ENCODE results near the gene STK16. TPM values are rescaled to one million over a fixed set of nuclear protein-coding genes. Genes with fewer than 3 reads are reported as not detected.

Gene STK16
- total RNA-seq, 1 experiment from 2014 or later = 21.6 TPM

DNA sequence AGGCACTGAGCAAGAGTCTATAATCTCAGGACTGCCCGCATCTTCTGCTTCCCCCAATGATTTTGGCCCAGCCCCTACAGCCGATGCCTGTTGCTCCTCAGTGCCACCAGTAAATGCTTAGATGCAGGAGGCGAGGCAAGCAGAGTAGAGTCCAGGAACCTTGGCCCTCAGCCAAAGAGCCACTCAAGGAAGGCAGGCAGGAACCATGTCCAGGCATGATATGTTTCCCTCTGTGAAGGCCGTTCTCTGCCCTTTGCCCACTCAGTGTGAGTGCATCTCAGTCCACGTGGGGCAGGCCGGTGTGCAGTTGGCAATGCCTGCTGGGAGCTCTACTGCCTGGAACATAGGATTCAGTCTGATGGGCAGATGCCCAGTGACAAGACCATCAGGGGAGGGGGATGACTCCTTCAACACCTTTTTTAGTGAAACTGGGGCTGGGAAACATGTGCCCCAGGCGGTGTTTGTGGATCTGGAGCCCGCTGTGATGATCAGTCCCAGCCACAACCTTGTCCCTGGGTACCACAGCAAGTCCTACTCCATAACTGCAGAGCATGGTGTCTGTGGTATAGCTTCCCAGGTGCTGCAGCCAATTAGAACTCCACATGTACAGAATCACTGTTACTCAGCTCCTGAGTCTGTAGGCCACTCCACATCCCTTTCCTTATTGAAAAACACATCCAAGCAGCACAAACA lies 24.2 kb downstream of the STK16 start:
- Histone ChIP-seq H2AK5ac (ENCODE audit: insufficient read length, low read length) (no peak overlapping the region), H4K91ac (ENCODE audit: insufficient read length, low read depth, low read length) (no peak overlapping the region), H2BK12ac (ENCODE audit: insufficient read length, low read depth, low read length) (no peak overlapping the region), H3K27ac (ENCODE audit: insufficient read length, low read depth, low read length) (no peak overlapping the region), H2BK120ac (ENCODE audit: low read depth, low read length, poor library complexity, severe bottlenecking) (no peak overlapping the region), H3K9ac (ENCODE audit: extremely low read depth, insufficient read length, low read length) (no peak overlapping the region), H4K8ac (replicated peaks; ENCODE audit: insufficient read length, low read depth, low read length) (no peak overlapping the region), H4K5ac (ENCODE audit: insufficient read length, low read depth, low read length) (no peak overlapping the region), H3K4me1 (ENCODE audit: insufficient read depth, low read length) (peaks cover 3% of the 10 kb centered on the region; the same call in 1 of the 2 replicates), H3K18ac (ENCODE audit: insufficient read length, low read depth, low read length) (no peak overlapping the region), H3T11ph (ENCODE audit: low read length) (no peak overlapping the region), H3K4me2 (ENCODE audit: insufficient read depth, insufficient read length, low read length) (no peak overlapping the region), H3K23me2 (ENCODE audit: insufficient read length, low read depth, low read length, poor library complexity, severe bottlenecking) (no peaks in the 10 kb centered on the region), H3K27me3 (ENCODE audit: insufficient read depth, low read length) (no peaks in the 10 kb centered on the region), H2BK5ac (ENCODE audit: insufficient read length, low read length) (no peak overlapping the region), H3K9me3 (ENCODE audit: control insufficient read depth, low read depth, low read length) (no peaks in the 10 kb centered on the region), H2AFZ (ENCODE audit: low read length) (no peak overlapping the region), H3K4ac (ENCODE audit: low read depth, low read length) (no peak overlapping the region), H3K79me1 (ENCODE audit: insufficient read depth, low read depth, low read length, poor library complexity, severe bottlenecking) (no peaks in the 10 kb centered on the region), H3K14ac (ENCODE audit: insufficient read depth, low read length) (no peak overlapping the region), H3K56ac (ENCODE audit: insufficient read length, low read depth, low read length) (no peak overlapping the region), H3K23ac (ENCODE audit: insufficient read length, low read depth, low read length) (no peak overlapping the region), H4K20me1 (ENCODE audit: control insufficient read depth, insufficient read depth, insufficient read length) (no peaks in the 10 kb centered on the region), H3K79me2 (ENCODE audit: insufficient read depth, low read length) (no peaks in the 10 kb centered on the region), H2BK15ac (ENCODE audit: low read depth, low read length) (no peak overlapping the region), H2BK20ac (ENCODE audit: low read depth, low read length, poor library complexity, severe bottlenecking) (no peak overlapping the region)
- Mint-ChIP-seq H3K9me3 (no peaks in the 10 kb centered on the region), H3K27ac (peak overlapping the region in 1 of 3 experiments; percentile 20; a peak in 1 of 7 replicates), H3K27me3 (ENCODE audit: low read depth) (peaks cover 43% of the 10 kb centered on the region), H3K4me1 (peaks cover 8 to 12% of the 10 kb centered on the region in 2 experiments), H3K4me3 (no peak overlapping the region), H3K36me3 (ENCODE audit: insufficient read depth in 1 of 3, low read depth in 3 of 3) (no peaks in the 10 kb centered on the region)
- WGBS (ENCODE audit: extremely low coverage, insufficient read length, low lambda C conversion rate) = no CpG with 5 or more reads among the region's 8 CpGs
- DNase-seq = no peak
- TF ChIP-seq, protein P1, sequence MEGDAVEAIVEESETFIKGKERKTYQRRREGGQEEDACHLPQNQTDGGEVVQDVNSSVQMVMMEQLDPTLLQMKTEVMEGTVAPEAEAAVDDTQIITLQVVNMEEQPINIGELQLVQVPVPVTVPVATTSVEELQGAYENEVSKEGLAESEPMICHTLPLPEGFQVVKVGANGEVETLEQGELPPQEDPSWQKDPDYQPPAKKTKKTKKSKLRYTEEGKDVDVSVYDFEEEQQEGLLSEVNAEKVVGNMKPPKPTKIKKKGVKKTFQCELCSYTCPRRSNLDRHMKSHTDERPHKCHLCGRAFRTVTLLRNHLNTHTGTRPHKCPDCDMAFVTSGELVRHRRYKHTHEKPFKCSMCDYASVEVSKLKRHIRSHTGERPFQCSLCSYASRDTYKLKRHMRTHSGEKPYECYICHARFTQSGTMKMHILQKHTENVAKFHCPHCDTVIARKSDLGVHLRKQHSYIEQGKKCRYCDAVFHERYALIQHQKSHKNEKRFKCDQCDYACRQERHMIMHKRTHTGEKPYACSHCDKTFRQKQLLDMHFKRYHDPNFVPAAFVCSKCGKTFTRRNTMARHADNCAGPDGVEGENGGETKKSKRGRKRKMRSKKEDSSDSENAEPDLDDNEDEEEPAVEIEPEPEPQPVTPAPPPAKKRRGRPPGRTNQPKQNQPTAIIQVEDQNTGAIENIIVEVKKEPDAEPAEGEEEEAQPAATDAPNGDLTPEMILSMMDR (conservative IDR thresholded peaks at IDR 0.05) = no peak
